ENCODE measurements around the gene SGCD.

SGCD gene

DNA sequence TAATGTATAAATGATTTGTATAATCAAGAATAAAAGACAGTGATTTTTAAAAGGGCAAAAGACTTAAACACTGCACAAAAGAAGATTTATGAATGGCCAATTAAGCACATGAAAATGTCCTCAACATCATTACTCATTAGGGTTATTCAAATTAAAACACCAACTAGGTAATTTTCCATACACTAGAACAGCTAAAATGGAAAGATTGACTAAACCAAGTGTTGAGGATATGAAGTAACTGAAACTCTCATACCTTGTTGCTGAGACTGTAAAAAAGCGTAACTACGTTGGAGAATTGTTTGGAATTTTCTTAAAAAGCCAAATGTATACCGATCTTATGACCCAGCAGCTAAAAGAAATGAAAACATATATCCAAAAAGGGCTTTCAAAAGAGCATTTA, 144.9 kb downstream of the SGCD start:
- no peak for DNase-seq

DNA sequence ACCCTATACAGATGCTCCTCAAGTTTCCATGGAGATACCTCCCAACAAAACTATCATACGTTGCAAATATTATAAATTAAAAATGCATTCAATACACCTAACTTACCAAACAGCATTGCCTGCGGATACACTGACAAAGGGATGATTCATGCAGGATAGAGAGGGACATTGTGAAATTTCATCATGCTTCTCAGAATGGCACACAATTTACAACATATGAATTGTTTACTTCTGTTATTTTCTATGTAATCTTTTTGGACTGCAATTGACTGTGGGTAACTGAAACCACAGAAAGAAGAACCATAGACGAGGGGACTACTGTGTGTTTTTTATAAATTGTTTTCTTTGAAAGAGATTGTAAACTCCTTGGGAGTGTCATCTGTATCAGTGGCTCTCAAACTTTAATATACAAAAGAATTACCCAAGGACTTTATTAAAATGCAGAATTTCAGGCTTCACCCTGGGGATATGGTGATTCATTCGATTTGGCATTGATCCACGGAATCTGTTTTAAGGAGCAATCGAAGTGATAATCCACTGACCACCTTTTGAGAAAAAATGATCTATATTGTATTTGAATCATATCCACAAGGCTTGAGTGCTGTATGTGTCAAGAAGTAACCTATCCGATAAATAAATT, 146.4 kb downstream of the SGCD start:
- DNase-seq, result no peak

- DNase-seq, result no peak
Observed at GRCh38 chr5:156474251-156474650, 147.3 kb downstream of the SGCD start.

DNA sequence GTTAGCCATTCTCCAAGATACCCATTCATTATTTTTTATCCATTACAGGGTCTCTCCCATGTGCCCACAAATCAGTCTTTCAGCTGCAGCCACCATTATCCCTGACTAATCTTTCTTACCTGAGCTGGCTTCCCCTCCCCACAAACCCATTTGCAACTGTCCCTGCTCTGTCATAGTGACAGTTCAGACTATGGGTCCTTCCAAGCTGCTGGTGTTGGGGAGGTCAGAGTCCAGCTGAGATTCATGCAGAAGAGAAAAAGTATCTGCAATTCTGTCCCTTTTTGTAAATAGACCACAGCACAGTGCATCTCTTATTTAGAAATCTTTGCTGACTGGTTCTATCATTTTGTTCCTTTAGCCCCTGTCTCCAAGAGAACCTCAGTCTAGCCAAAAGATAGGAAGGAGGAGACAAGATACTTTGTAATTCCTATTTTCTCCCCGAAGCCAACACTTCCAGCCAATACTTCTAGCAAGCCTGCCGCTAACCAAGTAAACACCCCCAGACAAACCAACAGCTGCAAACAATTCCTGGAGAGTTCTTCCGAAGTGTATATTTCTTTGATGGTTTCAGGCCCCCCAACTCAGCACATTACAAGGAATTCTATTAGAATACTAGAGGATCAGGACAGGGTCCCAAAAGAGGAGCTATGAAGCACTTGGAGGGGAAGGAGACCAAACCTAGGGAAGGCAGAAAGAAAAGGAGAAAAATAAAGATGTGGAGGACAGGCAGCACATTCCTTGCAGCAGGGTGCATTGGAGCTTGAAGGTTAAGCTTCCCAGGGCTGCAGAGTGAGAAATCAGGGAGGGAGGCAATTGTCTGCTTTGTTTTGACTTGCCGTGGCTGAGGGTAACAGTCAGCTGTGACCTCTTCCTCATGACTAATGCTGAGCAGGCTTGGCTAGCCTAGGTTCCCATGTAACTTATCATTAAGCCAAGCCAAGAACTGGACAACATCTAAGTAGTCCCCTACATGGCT, 148.5 kb downstream of the SGCD start:
- DNase-seq, result no peak

GRCh38 chr5:156476158-156476551, 149.2 kb downstream of the SGCD start:
- DNase-seq, result no peak

GRCh38 chr5:156476678-156477077, 149.7 kb downstream of the SGCD start:
- no peak for DNase-seq

- DNase-seq, result no peak
Observed at GRCh38 chr5:156477196-156477595, 150.2 kb downstream of the SGCD start.

- no peak for DNase-seq
Observed at GRCh38 chr5:156479849-156480248, 152.9 kb downstream of the SGCD start.

- no peak for DNase-seq
Observed at GRCh38 chr5:156481741-156482140, 154.8 kb downstream of the SGCD start.

GRCh38 chr5:156482818-156483217, 155.9 kb downstream of the SGCD start:
- DNase-seq, result no peak

DNA sequence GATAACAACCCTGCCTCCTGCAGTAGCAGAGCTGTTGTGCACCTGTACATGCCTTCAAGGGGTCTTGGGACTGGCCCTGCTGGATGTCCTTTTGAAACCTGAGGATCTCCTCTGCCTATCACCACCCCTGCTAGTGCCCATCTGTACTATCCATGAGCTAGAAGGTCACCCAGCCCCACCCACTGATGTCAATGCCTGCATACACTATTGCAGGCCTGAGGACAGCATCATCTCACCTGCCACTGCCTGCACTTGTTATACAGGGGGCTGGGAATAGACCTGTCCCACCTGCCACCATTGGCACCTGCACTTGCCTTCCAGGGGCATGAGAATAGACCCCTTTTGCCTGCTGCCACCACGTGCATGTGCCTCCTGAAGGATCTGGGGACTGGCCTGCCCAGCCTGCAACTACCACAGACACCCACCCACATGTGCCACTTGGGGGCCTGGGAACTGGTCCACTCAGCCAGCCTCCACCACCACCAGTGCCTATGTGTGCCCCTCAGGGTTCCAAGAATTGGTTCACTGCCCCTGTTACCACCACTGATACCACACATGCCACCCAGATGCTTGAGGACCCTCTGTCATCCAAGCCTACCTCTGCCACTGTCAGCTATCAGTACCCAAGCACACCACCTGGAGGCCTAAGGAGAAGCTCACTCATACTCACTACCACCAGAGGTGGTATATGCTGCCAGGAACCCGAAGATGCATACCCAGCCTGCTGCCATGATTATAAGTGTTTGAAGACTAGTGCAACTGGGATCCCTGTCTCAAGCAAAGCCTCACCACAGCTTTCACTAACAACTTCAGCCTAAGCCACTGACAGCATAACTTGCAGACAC, 159.7 kb downstream of the SGCD start:
- DNase-seq, result no peak

- no peak for DNase-seq
Observed at GRCh38 chr5:156491766-156492165, 164.8 kb downstream of the SGCD start.

DNA sequence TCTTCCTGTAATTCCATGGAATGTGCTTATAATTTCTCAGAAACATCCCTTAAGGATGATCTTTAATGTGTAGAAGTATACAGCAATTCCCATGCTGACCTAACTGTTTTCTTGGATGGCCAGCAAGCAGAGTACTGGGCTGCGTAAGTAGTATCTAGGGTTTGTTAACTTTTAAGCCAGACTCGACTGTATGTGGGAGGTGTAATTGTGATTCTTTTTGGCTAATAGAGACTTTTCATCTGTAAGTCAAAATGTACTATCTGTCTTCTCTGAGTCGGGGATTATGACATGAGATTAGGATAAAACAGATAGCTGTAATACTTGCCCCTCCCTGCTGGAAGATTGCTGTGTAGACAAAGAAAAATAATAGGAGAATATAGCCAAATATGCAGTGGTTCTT, 169.3 kb downstream of the SGCD start:
- no peak for DNase-seq

DNA sequence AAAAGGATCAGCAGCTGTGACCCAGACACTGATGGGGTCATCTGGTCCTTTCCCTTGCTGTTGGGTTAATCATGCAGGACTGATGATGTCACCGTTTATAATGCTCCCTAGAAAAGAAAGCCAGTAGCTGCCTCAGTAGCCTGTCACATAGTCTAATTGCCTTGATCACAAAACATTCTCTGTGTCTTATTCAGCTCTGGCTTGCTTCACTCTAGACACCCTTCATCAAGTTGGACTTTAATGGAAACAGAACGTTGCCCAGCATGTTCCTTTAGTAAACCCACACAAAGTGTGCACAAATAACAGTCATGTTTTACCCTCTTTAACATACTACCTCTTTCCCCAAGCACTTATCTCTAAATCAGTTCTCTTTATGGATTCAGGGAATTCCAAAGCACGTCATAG, 170.8 kb downstream of the SGCD start:
- DNase-seq, result no peak

- DNase-seq, result no peak
Observed at GRCh38 chr5:156498226-156498980, 171.4 kb downstream of the SGCD start.

- no peak for DNase-seq
Observed at GRCh38 chr5:156500755-156501154, 173.8 kb downstream of the SGCD start.

DNA sequence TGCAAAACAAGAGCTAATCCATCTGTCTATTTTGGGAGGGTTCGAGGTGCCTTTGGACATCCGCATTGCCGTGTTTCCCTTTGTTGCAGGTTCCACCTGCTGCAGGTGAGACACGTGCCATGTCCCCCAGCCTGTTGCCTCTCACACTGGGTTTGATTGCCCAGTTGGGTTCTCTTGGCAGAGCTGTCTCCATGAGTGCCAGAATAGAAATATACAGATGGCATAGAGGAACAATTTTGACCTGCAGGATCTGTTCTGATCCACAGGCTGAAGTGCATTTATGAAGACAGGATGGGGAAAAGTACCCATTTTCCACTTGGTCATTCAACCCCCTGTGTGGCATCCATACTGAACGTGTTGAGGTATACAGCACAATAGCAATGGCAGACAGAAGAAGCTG, 178.1 kb downstream of the SGCD start:
- no peak for DNase-seq

GRCh38 chr5:156513123-156513815, 186.3 kb downstream of the SGCD start:
- no peak for DNase-seq

- no peak for DNase-seq
Observed at GRCh38 chr5:156515121-156515520, 188.2 kb downstream of the SGCD start.

- DNase-seq, result no peak
Observed at GRCh38 chr5:156515803-156516360, 188.9 kb downstream of the SGCD start.

- DNase-seq, result no peak
Observed at GRCh38 chr5:156522651-156523529, 195.9 kb downstream of the SGCD start.
